HG02885 (cell line): ENCODE data around the gene QSOX2.
"Not testable (repeated sequence)": the region's sequence is repeated elsewhere in the genome, so short reads cannot be mapped to it uniquely, and the experiment has no call there.

ENCODE experiments used
- ATAC-seq: cut with Tn5 transposase; IDR thresholded peaks from one replicate; pipeline ENCODE4 v1.9.1; 2021; ENCODE audit warnings: mild to moderate bottlenecking; ENCODE audit not compliant: unreplicated experiment, poor library complexity

QSOX2 gene

DNA sequence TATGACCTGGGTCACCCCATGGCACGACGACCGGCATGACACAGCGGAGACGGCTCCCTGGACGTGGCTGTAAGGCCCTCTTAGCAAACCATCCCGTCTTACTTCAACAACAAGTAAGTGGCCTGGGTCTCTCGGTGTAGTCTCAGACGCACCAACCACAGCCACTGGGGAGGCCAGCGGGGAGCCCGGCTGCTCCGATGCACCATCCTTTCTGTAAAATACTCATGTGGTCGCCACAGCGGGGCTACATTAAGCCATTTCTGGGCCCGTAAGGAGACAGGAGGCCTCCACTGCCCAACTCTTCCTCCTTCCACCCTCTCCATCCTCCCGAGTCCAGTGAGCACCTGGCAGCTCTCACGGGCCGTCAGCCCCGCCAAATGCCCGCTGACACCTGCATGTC lies 4.7 kb downstream of the QSOX2 start:
- no peak for ATAC-seq

DNA sequence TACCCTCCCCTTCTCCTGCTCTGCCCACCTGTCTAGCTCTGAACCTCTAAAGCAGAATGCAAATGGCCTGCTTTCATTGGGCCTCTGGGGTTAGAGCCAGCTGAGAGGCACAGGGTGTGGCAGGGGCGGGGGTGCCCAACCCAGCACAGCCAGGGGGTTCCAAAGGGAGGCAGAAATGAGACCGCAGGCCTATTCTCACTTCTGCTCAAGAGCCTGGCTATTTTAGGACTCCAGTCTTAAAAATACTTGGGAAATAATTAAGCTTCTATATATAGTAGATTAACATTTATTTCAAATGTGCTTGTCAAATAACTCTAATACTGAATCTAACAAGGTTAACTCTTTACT lies 5.7 kb downstream of the QSOX2 start:
- ATAC-seq = no peak

DNA sequence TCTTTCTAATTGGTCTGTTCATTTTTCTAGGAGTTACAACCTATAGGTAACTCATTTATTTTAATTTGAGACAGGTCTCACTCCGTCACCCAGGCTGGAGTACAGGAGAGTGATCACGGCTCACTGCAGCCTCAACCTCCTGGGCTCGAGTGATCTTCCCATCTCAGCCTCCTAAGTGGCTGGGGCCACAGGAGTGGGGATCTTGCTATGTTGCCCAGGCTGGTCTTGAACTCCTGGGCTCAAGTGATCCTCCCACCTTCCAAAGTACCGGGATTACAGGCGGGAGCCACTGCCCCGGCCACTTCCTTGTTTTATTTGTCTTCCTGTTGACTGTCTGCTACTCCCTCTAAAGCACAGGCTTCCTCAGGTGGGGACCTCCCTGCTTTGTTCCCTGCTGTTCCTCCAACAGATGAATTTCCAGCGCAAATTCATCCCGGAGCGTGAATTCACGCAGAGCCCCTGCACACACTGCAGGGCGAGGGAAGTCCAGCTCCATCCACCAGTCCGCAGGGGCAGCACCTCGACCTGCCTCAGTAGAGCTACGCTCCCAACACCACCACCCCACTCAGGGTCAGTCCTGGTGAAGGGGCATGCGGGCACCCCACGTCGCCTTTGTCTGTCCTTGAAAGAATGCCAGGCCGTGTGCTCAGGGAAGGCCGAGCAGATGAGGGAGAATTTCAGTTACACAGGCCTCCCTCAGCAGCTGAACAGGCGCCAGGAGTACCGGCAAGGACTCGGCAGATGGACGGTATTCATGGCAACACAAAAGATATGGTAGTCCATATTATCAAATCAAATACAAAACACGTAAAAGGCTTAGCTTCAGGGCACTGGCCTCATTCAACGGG lies 6.3 kb downstream of the QSOX2 start:
- ATAC-seq = no peak

DNA sequence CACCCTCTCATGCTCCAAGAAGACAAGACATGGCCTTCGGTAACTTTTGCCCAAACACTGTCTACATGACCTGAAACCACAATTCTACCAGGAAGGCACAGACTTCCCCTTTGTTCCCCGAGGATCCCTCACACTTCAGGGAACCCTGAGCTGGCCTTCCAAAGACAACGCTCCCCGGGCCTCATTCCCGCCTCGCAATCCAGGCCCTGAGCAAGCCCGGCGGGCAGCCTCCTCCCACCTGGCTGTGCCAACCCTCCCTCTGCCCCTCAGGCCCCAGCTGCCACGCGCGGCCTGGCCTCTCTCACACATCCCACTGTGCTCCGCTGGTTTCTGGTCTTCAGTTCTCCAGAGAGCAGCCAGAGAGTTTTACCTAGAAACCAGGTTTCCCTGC lies 7.3 kb downstream of the QSOX2 start:
- no peak for ATAC-seq

DNA sequence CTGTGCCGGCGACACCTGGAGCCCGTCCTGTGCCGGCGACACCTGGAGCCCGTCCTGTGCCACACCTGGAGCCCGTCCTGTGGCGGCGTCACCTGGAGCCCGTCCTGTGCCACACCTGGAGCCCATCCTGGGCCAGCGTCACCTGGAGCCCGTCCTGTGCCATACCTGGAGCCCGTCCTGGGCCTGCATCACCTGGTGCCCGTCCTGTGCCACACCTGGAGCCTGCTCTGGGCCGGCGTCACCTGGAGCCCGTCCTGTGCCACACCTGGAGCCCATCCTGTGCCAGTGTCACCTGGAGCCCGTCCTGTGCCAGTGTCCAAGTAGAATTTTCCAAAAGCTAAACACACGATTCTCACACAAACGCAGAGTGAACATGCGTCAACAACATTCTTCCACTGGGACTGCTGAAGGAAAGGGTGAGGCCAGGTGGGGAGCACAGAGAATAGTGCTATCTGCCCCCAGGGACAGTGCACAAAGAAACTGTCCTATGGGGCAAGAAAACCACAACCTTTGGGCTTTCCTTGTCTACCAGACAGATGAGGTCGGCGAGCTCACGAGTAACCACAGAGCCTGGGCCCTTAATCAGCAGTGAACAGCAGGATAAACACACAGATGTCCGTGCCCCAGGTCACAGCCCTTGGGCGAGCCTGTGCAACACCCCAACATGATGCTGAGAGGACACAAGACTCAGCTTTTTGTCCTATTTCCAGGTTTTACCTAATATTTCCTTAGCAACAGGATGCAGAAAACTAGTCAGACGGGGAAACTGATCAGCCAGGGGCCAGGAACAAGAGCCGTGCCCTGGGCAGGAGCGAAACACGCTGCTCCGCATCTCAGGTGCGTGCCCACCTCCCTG lies 7.9 kb downstream of the QSOX2 start:
- ATAC-seq = no peak

DNA sequence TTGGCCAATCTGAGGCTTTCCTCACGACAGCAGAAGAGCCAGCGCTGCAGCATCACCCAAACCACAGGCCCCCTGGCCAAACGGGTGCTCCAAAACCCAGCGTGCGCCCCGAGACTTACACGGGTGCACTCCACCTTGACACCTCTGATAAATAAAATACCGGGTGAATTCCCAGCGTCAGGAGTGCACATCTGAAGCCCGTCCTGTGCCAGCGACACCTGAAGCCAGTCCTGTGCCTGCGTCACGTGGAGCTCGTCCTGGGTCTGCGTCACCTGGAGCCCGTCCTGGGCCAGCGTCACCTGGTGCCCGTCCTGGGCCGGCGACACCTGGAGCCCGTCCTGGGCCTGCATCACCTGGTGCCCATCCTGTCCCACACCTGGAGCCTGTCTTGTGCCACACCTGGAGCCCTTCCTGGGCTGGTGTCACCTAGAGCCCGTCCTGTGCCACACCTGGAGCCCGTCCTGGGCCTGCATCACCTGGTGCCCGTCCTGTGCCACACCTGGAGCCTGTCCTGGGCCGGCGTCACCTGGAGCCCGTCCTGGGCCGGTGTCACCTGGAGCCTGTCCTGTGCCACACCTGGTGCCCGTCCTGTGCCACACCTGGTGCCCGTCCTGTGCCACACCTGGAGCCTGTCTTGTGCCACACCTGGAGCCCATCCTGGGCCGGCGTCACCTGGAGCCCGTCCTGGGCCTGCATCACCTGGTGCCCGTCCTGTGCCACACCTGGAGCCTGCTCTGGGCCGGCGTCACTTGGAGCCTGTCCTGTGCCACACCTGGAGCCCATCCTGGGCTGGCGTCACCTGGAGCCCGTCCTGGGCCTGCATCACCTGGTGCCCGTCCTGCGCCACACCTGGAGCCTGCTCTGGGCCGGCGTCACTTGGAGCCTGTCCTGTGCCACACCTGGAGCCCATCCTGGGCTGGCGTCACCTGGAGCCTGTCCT lies 8.9 kb downstream of the QSOX2 start:
- not testable (repeated sequence) for ATAC-seq

DNA sequence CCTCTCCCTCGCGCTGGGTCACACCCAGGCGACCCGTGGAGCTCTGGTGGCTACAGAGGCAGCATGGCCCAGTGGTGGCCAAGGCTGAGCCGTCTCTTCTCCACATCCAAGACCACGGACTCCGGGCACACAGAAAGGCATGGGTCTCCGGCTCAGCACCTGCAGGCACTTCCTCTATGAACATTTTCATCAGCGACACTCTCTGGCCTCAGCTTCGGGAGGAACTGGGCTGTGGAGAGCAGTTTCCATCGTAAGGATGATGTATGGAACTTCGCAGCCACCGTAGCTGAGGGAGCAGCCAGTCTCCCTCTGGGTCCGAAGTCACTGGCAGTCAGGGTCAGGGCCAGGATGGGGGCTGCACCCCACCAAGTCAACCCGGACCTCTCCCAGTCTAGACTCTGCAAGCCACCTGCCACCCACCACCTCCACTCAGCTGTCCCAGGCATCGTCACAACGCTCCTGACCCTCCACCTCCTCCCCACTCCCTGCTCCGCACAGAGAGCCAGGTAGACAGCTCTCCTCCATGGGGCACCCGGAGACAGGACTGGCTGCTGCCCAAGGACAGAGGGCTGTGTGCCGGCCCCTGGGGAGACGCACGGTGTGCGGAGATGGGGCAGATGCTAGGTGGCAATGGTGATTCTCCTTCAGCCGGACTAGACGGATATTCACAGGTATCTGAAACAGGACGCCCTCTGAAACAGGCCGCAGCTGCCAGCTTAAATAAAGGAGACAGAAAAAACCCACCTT lies 9.7 kb downstream of the QSOX2 start:
- ATAC-seq = no peak

DNA sequence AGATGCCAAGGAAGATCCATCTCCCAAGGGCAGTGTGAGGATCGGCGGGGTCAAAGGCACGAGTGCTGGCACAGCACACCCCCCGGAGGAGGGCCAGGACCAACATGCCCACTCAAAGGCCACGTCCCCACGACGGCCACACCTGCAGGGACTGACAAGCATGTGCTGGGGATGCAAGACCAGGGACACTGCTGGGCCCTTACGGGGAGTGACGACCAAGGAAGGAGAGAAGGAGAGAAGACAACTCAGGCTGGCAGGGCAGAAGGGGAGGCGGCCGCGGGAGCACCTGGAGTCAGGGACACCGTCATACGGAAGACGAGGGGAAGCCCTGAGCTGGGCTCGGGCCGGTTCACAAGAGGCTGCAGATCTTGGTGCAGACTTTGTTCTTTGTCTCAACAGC lies 10.4 kb downstream of the QSOX2 start:
- ATAC-seq = no peak

DNA sequence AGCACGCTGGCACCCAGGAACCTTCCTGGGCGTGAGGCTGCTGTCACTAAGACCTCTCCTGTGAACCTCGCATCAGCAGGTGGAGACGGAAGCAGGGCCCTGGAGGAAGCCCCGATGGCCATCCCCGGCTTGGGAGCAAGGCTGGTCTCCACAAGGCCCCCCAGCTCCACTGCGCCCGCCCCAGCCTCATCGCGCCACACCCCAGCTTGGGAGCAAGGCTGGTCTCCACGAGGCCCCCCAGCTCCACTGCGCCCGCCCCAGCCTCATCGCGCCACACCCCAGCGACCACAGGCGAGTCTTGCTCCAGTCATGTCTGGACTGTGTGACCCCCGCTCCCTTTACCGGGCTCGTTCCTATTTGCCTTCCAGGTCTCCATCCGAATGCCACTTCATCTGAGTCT lies 11.0 kb downstream of the QSOX2 start:
- ATAC-seq = no peak

DNA sequence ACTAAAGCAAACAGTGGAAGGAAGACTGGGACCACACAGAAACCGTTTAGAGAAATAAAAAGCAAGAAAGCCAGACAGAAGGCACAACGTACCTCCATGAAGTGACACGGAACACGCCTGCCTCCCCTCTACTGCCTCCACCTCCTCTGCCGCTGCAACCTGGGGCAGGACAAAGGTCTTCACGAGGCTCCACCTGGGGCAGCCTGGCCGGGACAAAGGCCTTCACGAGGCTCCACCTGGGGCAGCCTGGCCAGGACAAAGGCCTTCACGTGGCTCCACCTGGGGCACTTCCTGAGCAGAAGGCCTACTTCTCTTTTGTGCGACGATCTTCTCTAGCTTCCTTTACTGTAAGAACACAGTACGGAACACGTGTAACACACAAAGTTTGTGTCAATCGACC lies 11.7 kb downstream of the QSOX2 start:
- ATAC-seq = no peak

DNA sequence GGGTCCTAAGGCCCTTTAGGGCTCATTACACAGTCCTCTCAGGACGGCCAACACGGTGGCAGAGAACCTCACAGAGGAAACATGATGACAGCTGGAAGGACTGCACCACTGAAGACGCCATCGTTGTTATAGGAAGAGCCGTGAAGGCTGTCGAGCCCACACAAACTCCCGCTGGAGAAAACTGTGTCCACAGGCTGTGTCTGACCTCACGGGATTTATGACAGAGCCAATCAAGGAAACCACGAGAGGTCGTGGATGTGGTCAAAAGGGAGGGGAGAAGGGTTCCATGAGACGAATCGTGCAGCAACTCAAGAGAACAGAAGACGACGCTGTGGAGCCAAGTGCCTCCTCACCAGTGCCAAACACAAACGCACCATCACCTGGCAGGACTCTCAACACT lies 12.2 kb downstream of the QSOX2 start:
- no peak for ATAC-seq

DNA sequence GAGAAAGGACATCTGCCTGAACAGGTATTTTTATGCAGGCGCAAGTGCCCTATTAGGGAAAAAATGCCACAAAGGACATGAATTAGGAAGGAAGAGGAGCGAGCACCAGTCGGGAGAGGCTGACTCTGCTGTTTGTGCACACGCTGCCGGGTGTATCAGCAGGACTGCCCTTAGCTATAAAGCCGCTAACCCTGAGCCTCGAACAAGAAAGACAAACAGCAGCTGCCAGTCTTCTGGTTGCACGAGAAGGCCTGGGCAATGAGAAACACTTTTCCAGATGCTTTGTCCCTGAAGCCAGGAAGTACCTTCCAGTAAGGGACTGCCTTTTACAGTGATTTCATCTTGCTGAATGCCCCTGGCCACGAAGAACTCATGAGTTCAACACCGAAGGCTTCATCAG lies 12.6 kb downstream of the QSOX2 start:
- ATAC-seq = no peak

DNA sequence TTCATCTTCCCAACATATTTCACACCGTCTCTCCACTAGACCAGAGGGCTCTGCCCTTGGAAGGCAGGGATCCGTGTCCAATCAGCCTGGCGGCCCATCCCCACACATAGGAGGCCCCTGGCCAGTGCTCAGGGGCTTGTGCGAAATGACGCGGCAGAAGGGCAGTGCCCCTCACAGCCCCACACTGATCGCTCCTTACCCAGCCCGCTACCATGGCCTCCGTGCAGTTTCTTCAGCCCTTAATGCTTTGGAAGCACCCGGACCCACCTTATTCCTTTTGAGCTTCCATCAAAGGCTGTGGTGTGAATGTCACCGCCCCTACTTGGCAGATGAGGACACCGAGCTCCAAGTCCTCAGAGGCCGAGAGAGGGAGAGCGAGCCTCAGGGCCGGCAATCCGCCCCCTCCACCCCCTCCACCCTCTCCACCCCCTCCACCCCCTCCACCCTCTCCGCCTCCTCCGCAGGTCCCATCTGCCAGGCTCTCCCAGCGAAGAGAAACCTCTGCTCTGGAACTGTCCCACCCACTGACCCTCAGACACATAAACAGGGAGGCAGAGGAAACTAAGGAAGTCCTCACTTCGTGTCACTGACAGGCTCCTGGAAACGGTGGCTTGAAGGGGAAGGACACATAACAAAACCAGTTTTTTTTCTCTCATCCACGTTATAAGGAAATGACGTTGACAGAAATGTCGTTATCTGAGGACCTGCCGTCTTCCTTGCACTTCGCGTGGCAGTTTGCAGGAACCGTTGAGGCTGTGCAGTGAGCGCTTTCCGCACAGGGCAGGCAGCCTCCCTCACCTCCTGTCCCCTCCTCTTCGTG lies 13.9 kb downstream of the QSOX2 start:
- ATAC-seq = no peak

DNA sequence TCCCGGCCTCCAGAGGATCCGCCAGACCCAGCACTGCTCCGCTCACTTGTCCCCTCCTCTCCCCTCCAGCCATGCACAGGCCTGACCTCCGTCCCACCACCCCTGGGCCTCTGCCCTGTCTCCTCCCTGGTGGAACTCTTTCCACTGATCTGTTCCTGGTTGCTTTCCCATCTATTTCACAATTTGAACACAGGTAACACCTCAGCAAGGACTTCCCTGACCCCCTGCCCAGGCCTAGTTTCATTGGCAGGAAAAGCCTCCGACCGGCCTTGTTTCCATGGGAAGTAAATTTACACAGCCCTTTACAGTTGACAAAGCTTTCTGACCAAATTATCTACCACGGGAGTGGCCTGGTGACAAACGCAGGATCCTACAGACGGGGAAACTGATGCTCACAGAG lies 14.8 kb downstream of the QSOX2 start:
- ATAC-seq = no peak

DNA sequence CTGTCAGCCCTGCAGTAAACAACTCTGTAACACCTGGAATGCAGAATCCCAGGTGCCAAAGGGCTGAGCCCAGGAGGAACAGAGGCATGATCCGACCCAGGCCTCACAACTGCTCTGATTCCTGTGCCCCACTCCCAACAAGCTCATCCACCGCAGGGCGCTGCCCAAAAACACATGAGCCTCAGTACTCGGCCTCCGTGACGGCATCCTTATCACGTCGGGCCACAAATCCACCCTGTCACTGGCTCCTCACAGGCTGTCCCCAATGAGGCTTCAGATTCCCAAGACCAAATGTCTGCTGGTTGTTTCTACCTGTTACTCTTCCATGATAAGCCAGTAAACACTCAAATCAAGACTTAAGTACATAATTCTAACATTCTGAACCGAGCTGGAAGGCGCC lies 15.2 kb downstream of the QSOX2 start:
- no peak for ATAC-seq

DNA sequence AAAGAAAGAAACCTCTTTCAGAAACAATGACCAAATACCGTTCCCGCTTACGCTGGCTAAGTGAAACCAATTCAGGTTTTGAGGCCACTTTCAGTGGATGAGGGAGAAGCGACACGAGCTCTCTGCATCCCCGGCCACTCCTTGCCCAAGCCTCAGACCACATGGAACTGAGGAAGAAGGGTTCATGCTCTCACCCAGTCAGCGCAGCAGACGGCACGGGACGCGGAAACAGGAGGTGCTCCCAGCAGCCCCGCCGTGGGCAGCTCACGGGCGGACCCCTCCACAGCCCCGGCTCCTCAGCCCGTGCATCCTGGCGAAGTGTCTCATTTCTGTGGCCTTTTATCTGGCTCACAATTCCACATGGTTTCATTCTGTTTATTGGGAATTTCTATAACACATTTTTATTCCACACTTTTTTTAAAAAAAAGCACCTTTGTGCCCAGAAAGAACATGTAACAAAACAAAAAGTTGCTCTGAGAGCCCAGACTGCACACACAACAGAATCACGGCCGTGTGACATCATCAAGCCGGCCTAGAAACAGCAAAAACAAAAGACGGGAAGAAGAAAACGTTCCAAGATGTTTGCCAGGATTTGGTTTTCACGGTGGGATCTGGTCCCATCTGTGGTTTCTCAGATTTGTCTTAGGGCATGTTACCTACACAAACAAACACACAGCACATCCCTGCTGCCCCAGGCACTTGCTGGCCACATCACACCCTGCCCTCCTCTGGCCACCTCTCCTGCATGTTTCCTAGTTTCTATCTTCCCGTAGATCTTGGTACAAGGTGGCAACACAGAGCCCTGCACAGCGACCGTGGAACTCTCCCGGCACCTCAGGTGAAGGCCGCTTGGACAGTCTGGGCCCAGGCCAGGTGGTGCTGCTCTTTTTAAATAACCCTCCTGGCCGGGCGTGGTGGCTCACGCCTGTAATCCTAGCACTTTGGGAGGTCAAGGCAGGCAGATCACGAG lies 16.2 kb downstream of the QSOX2 start:
- no peak for ATAC-seq

DNA sequence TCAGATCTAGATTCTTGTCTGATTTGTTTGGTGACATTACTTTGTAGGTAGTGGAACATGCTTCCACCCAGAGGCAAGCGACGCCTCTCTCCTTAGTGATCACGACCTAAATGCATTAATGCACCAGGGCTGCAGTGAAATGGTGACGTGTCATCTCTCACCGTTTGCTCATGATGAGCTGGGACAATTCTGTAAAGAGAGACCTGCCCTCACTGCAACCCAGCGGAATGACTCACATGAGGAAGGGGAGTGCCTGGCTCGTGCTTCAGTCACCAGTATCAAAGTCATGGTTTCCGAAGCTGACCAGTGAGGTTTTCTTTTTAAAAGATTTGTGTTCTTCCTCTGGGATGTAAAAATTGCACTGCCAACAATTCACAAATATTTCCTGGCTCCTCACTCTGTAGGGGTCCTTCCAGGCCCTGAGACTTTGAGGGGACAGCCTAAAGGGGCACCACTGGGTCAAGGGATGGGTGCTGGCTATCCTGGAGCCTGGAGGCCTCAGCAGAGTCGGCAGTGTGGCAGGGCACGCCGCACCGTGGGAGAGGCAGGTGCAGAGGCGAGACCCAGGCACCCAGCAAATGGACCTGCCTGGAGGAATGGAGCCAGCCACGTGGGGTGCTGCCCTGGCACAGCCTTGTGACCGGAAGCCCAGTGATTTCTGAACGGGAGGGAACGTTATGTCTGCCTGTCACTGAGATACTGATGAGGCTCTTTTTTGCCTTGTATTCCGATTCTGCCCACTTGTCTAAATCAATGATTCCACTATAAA lies 17.3 kb downstream of the QSOX2 start:
- ATAC-seq = no peak
